Measurements from ENCODE around the gene EHMT1.
"Not testable (repeated sequence)": the region's sequence is repeated elsewhere in the genome, so short reads cannot be mapped to it uniquely, and the experiment has no call there.

DNA sequence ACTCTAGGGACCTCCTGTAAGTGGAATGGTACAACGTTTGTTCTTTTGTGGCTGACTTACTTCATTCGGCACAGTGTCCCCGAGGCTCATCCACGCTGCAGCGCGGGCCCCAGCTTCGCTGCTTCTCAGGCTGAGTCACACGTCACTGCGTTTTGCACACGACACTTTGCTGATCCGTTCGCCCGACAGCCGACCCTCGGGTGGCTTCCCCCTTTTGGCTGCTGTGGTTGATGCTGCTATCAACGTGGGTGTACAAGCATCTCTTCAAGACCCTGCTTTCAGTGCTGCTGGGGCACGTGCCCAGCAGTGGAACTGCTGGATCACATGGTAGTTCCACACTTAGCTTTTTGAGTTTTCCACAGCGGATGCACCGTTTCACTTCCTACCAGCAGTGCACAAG is 107.5 kb downstream of the EHMT1 start:
- TF ChIP-seq, protein P1, sequence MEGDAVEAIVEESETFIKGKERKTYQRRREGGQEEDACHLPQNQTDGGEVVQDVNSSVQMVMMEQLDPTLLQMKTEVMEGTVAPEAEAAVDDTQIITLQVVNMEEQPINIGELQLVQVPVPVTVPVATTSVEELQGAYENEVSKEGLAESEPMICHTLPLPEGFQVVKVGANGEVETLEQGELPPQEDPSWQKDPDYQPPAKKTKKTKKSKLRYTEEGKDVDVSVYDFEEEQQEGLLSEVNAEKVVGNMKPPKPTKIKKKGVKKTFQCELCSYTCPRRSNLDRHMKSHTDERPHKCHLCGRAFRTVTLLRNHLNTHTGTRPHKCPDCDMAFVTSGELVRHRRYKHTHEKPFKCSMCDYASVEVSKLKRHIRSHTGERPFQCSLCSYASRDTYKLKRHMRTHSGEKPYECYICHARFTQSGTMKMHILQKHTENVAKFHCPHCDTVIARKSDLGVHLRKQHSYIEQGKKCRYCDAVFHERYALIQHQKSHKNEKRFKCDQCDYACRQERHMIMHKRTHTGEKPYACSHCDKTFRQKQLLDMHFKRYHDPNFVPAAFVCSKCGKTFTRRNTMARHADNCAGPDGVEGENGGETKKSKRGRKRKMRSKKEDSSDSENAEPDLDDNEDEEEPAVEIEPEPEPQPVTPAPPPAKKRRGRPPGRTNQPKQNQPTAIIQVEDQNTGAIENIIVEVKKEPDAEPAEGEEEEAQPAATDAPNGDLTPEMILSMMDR (IDR thresholded peaks at IDR 0.05; ENCODE audit: low read length), result not testable (repeated sequence)
- TF ChIP-seq EZH2 (IDR thresholded peaks at IDR 0.05; ENCODE audit: borderline replicate concordance, low read length), result not testable (repeated sequence)

Data from OCI-LY1 (cell line).